ENCODE measurements around the gene RAF1. TPM values are rescaled to one million over a fixed set of nuclear protein-coding genes. Genes with fewer than 3 reads are reported as not detected.

RAF1 gene
- total RNA-seq, 1 donor, result 111 TPM

DNA sequence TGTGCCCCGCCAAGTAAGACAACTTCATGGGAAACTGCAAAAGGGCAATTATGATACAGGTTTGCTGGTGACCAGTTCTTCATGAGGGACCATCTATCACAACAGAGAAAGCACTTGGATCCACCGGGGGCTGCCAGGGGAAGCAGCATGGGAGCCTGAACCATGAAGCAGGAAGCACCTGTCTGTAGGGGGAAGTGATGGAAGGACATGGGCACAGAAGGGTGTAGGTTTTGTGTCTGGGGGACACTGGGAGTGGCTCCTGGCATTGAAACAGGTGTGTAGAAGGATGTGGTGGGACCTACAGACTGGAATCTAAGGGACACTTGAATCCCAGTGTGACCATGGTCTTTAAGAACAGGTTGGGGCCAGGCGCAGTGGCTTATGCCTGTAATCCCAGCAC lies 84.5 kb downstream of the RAF1 start:
- TF ChIP-seq, protein P1, sequence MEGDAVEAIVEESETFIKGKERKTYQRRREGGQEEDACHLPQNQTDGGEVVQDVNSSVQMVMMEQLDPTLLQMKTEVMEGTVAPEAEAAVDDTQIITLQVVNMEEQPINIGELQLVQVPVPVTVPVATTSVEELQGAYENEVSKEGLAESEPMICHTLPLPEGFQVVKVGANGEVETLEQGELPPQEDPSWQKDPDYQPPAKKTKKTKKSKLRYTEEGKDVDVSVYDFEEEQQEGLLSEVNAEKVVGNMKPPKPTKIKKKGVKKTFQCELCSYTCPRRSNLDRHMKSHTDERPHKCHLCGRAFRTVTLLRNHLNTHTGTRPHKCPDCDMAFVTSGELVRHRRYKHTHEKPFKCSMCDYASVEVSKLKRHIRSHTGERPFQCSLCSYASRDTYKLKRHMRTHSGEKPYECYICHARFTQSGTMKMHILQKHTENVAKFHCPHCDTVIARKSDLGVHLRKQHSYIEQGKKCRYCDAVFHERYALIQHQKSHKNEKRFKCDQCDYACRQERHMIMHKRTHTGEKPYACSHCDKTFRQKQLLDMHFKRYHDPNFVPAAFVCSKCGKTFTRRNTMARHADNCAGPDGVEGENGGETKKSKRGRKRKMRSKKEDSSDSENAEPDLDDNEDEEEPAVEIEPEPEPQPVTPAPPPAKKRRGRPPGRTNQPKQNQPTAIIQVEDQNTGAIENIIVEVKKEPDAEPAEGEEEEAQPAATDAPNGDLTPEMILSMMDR (IDR thresholded peaks at IDR 0.05; ENCODE audit: insufficient read depth, low read depth, low read length), result no peak
- no peak for DNase-seq (ENCODE audit: low read depth)
- H3K4me3 ChIP-seq (ENCODE audit: low read depth, low read length), result no peak overlapping the region

DNA sequence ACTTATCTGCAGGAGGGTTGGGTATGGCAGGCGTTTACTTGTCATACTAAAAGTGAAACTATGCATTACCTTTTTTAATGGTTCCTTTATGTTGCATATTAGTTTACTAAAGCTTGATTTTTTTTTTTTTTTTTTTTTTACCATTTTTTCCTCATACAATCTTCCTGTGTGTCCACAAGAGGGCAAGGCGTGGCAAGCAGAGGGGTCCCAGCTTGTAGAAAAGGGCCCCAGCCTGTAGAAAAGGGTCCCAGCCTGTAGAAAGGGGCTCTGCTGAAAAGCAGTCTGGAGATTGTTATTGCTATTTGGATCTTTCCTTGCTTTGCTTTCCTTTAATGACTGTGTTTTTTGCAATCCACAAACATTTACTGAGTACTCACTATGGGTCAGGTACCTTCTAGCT lies 85.2 kb downstream of the RAF1 start:
- TF ChIP-seq, protein P1 (IDR thresholded peaks at IDR 0.05; ENCODE audit: insufficient read depth, low read depth, low read length), result peak; percentile 21

GRCh38 chr3:12577379-12577778 lies 86.5 kb downstream of the RAF1 start:
- TF ChIP-seq, protein P1 (IDR thresholded peaks at IDR 0.05; ENCODE audit: insufficient read depth, low read depth, low read length), result no peak
- no peak for DNase-seq (ENCODE audit: low read depth)
- no peak overlapping the region for H3K4me3 ChIP-seq (ENCODE audit: low read depth, low read length)

More for the DNA sequence above, 85.2 kb downstream of the RAF1 start:
- no peak overlapping the region for H3K4me3 ChIP-seq (ENCODE audit: low read depth, low read length)
- no peak for DNase-seq (ENCODE audit: low read depth)

- no peak for DNase-seq (ENCODE audit: low read depth)
- TF ChIP-seq, protein P1 (IDR thresholded peaks at IDR 0.05; ENCODE audit: insufficient read depth, low read depth, low read length), result no peak
- no peak overlapping the region for H3K4me3 ChIP-seq (ENCODE audit: low read depth, low read length)
These were observed 89.3 kb downstream of the RAF1 start for GRCh38 chr3:12574661-12575060.

DNA sequence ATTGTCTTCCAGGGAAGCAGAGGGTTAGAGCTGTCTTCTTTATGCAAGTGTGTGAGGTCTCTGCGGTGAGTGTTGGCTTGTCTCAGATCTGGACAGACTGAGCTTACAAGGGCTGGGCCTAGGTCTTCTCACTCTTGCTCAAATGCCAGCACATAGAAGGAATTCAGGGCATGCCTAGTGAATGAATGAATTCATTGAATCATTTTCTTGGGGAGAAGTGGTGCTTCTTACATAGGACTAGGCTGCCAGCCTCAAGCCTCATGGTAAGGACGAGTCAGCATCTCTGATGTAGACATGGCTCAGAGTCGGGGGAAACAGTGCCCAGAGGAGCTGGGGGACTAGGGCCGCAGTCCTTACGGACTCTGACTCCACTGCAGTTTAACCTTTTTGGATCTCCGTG lies 89.8 kb downstream of the RAF1 start:
- DNase-seq (ENCODE audit: low read depth), result no peak

DNA sequence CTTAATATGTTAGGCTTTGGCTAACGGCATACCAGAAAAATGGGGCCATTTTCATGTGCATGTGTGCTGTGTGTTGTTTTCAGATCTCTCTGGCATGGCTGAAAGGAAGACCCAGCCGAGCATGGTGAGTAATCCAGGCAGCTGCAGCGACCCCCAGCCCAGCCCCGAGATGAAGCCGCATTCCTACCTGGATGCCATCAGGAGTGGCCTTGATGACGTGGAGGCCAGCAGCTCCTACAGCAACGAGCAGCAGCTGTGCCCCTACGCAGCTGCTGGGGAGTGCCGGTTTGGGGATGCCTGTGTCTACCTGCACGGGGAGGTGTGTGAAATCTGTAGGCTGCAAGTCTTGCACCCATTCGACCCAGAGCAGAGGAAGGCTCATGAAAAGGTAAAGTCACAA lies 91.9 kb downstream of the RAF1 start:
- TF ChIP-seq, protein P1 (IDR thresholded peaks at IDR 0.05; ENCODE audit: insufficient read depth, low read depth, low read length), result no peak
- no peak overlapping the region for H3K4me3 ChIP-seq (ENCODE audit: low read depth, low read length)
- DNase-seq (ENCODE audit: low read depth), result no peak

More for the DNA sequence above, 89.8 kb downstream of the RAF1 start:
- no peak overlapping the region for H3K4me3 ChIP-seq (ENCODE audit: low read depth, low read length)
- TF ChIP-seq, protein P1 (IDR thresholded peaks at IDR 0.05; ENCODE audit: insufficient read depth, low read depth, low read length), result no peak

- no peak overlapping the region for H3K4me3 ChIP-seq (ENCODE audit: low read depth, low read length)
- DNase-seq (ENCODE audit: low read depth), result no peak
- TF ChIP-seq, protein P1 (IDR thresholded peaks at IDR 0.05; ENCODE audit: insufficient read depth, low read depth, low read length), result no peak
These were observed 94.1 kb downstream of the RAF1 start for GRCh38 chr3:12569836-12570235.
